Adrenal gland (tissue), 5 donors: ENCODE measurements around the gene TMEM158.

ENCODE experiments used
- POLR2A ChIP-seq, 2 donors: fragments of 450-650 bp; IDR thresholded peaks; one replicate each; pipeline ENCODE4 v1.6.1; 2017; ENCODE audit warnings: antibody characterized with exemption in 2 of 2, mild to moderate bottlenecking in 2 of 2, moderate library complexity in 1 of 2
- TF ChIP-seq, protein P1 (sequence below), 6 experiments: fragments of 450-650 bp in 4 of 6; fragments of 200-600 bp in 2 of 6; sonication (generic) in 1 of 6; IDR thresholded peaks; 1 replicate in 5 of 6; 2 replicates in 1 of 6; pipeline versions ENCODE4 v1.5.1 to v1.8.0; 2016 to 2021; ENCODE audit warnings: antibody characterized with exemption in 6 of 6, mild to moderate bottlenecking in 2 of 6, moderate library complexity in 1 of 6
- donor health status: DM: no; HTN: no; CAD: no.

DNA sequence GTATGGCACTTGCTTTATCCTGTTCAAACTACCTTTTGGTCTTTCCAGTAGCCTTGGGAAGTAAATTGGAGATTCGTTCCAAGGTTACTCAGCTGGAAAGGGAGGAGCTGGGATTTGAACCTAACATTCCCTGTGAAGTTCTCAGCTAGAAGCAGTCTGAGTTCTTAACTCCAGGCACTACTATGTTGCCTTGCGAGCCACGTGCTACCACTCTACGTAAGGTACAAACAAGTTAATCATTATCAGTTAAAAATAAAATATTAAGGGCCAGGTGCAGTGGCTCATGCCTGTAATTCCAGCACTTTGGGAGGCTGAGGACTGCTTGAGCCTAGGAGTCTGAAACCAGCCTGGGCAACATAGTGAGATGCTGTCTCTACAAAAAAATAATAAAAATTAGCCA, 49.2 kb downstream of the TMEM158 start:
- TF ChIP-seq, protein P1, sequence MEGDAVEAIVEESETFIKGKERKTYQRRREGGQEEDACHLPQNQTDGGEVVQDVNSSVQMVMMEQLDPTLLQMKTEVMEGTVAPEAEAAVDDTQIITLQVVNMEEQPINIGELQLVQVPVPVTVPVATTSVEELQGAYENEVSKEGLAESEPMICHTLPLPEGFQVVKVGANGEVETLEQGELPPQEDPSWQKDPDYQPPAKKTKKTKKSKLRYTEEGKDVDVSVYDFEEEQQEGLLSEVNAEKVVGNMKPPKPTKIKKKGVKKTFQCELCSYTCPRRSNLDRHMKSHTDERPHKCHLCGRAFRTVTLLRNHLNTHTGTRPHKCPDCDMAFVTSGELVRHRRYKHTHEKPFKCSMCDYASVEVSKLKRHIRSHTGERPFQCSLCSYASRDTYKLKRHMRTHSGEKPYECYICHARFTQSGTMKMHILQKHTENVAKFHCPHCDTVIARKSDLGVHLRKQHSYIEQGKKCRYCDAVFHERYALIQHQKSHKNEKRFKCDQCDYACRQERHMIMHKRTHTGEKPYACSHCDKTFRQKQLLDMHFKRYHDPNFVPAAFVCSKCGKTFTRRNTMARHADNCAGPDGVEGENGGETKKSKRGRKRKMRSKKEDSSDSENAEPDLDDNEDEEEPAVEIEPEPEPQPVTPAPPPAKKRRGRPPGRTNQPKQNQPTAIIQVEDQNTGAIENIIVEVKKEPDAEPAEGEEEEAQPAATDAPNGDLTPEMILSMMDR (IDR thresholded peaks at IDR 0.05): no peak
- no peak for TF ChIP-seq POLR2A (IDR thresholded peaks at IDR 0.05)
